GM10248 (cell line): Measurements from ENCODE around the gene SH3RF1.

Source experiments
- CTCF ChIA-PET: fragments of 300-600 bp; sonication (Branson Sonifier 250); formaldehyde crosslinking; extraction: SDS; loops from one replicate; lab custom pipeline; 2021; ENCODE audit warnings: antibody characterized with exemption; lab: Yijun Ruan, JAX
- POLR2A ChIA-PET: fragments of 350-650 bp; sonication (Branson Sonifier 250); formaldehyde crosslinking; extraction: SDS; loops from one replicate; lab custom pipeline; 2020; ENCODE audit warnings: antibody characterized with exemption; lab: Yijun Ruan, JAX
- DNase-seq: peaks from one replicate; pipeline ENCODE4 v3.0.0; 2012; ENCODE audit errors: extremely low spot score
- CTCF ChIP-seq: IDR thresholded peaks from 2 replicates; pipeline ENCODE4 v1.5.1; 2012; ENCODE audit warnings: mild to moderate bottlenecking, low read depth; ENCODE audit errors: extremely low read depth, missing control alignments, control extremely low read depth

SH3RF1 gene

DNA sequence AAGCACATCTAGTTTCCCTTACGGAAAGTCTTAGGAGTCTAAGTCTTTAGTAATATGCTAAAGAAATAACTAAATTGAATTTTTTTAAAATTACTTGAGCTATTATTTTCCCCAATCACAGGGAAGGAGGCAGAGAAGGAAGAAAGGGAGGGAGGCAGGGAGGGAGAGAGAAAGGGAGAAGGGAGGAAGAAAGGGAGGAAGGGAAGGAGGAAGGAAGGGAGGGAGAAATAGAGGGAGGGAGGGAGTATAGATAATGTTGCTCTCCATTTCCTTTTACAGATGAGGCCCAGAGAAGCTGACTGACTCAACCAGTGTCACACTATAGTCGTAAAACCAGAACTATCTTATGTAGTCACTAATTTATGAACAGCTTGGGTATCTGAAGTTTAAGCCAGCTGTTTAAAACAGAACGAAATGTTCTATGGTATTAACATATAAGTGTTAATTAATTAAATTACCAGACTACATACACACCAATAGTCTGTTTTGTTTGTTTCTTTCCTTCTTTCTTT, 14.6 kb downstream of the SH3RF1 start:
- no peak for DNase-seq
- TF ChIP-seq CTCF: no peak
- ChIA-PET POLR2A (no interaction called here), CTCF (interaction anchor here (0.6 to 8.2 kb wide), 4 partner anchors 9 to 187 kb away, joined by 3 to 49 read pairs (median 12); no protein-coding TSS in a partner anchor)

DNA sequence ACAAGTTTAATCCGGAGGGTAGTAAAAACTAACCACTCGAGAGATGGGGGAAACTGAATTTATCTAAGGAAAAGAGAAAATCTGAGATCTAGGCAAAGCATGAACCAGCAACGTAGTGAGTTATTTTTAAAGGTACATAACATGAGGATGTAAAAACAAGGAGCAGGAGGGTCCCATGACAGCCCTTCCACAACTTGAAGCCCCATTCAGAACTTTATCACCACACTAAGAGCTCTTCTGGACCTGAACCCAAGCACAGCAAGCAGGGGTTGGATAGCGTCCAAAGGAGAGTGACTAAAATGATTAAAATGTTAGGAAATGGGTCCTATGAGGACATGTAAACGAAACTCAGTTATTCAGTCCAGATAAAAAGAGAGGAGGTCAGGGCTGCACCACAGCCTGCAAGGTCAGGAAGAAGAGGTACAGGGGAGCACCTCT, 16.2 kb downstream of the SH3RF1 start:
- DNase-seq: no peak

GRCh38 chr4:169253904-169254303, 16.9 kb downstream of the SH3RF1 start:
- POLR2A ChIA-PET: no interaction called here
- DNase-seq: no peak
- CTCF ChIA-PET: interaction anchor here (1.3 to 8.2 kb wide), 3 partner anchors 11 to 16 kb away, joined by 4 to 49 read pairs (median 5); no protein-coding TSS in a partner anchor
- no peak for TF ChIP-seq CTCF

More for the DNA sequence above, 16.2 kb downstream of the SH3RF1 start:
- ChIA-PET POLR2A (interaction anchor here (0.6 kb wide), 1 partner anchor 9 kb away, joined by 3 read pairs; no protein-coding TSS in a partner anchor), CTCF (interaction anchor here (1.3 to 8.2 kb wide), 4 partner anchors 8 to 17 kb away, joined by 4 to 49 read pairs (median 11); no protein-coding TSS in a partner anchor)
- TF ChIP-seq CTCF: no peak

DNA sequence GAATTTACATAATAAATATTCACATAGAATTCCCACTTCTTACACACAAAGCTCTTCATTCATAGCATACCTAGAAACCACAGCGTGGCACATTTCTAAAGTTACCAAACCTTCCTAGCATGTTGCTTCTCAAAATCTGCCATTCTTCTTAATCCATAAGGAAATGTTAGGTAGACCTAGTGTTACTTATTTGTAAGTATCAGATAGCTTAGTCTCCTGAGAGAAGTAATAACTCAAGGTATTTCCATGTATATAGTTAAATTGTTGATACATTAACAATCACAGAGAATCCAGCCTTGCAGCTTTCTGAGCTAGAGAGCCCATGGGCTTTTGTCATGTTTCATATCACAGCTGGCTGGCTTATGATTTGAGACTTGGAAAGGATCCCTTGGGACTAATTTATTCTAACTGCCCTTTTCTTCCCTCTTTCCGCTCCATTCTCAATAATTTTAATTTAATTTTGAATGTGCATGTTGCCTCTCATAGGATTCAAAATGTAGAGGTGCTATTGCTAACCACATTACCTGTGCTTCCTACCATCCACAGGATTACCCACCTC, 17.6 kb downstream of the SH3RF1 start:
- no peak for TF ChIP-seq CTCF
- no peak for DNase-seq
- ChIA-PET POLR2A (no interaction called here), CTCF (interaction anchor here (0.8 to 8.2 kb wide), 4 partner anchors 12 to 16 kb away, joined by 3 to 49 read pairs (median 4); no protein-coding TSS in a partner anchor)

DNA sequence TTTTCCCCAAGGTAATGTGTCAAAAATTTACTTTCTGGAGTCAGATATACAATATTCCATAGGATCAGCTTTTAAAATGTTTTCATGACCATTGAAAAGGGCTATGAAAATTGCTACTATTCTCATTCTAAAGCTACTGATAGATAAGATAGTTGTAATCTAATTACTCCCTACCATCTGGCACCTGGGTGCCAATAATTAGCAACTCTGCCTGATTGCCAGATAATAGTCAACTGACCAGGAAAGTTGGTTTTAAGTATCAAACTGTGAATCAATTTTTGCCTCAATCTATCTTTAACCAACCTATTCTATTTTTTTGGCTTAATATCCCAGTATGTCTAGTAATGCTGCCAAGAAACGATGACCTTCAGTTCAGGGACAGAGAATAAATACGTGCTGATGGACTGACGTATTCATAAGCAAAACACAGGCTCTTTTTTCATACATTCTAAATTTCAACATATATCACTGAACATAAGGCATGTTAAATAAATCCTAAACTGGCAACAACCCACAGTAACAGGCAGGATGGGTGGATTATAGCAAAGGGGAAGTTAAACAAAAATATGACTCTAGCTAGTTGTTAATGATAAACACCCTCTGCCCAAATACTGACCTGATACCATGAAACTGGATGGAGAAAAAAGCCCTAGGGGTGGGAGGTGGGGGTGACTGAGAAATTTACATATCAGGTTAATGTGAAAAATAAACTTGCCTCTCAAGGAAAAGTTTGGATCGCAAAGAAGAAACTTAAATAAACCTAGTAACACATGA, 18.2 kb downstream of the SH3RF1 start:
- no peak for DNase-seq
- POLR2A ChIA-PET: no interaction called here
- CTCF ChIA-PET: interaction anchor here (0.8 to 8.2 kb wide), 7 partner anchors 8 to 59 kb away, joined by 3 to 49 read pairs (median 3); no protein-coding TSS in a partner anchor
- TF ChIP-seq CTCF: no peak

- CTCF ChIA-PET: interaction anchor here (0.8 to 8.2 kb wide), 12 partner anchors 9 to 58 kb away, joined by 3 to 49 read pairs (median 3); no protein-coding TSS in a partner anchor
- TF ChIP-seq CTCF: no peak
- POLR2A ChIA-PET: no interaction called here
- DNase-seq: no peak
Observed at GRCh38 chr4:169251291-169252235, 19.2 kb downstream of the SH3RF1 start.
